Measurements from ENCODE around the gene NCOA4.
"Not testable (repeated sequence)": the region's sequence is repeated elsewhere in the genome, so short reads cannot be mapped to it uniquely, and the experiment has no call there.

NCOA4 gene

GRCh38 chr10:46052057-46052790, 21.8 kb upstream of the NCOA4 start:
- no peak for DNase-seq

GRCh38 chr10:46050941-46051623, 20.7 kb upstream of the NCOA4 start:
- DNase-seq, result no peak

- DNase-seq, result not testable (repeated sequence)
Measured at GRCh38 chr10:46049497-46049831, 19.0 kb upstream of the NCOA4 start.

GRCh38 chr10:46048152-46048551, 17.7 kb upstream of the NCOA4 start:
- no peak for DNase-seq

- DNase-seq, result no peak
Measured at GRCh38 chr10:46046261-46046660, 15.8 kb upstream of the NCOA4 start, which contains the start of gene MSMB. Gene MSMB (minus strand): TSS chr10:46046269. CDS start chr10:46046237, 32 bp downstream.

- no peak for DNase-seq
Measured at GRCh38 chr10:46042527-46042926, 12.1 kb upstream of the NCOA4 start.

- DNase-seq, result no peak
Measured at GRCh38 chr10:46040004-46040403, 9.6 kb upstream of the NCOA4 start.

GRCh38 chr10:46037107-46037825, 6.8 kb upstream of the NCOA4 start:
- DNase-seq, result no peak

- no peak for DNase-seq
Measured at GRCh38 chr10:46035923-46036849, 5.8 kb upstream of the NCOA4 start.

GRCh38 chr10:46033602-46034011, 3.2 kb upstream of the NCOA4 start:
- DNase-seq, result no peak

- no peak for DNase-seq
Measured at GRCh38 chr10:46031648-46032532, 1.5 kb upstream of the NCOA4 start.

- no peak for DNase-seq
Measured at GRCh38 chr10:46029461-46030030, 877 bp downstream of the NCOA4 start.

GRCh38 chr10:46028584-46029460, 1.6 kb downstream of the NCOA4 start:
- DNase-seq, result peak; percentile 9

- no peak for DNase-seq
Measured at GRCh38 chr10:46026106-46026505, 4.3 kb downstream of the NCOA4 start.

- DNase-seq, result no peak
Measured at GRCh38 chr10:46025406-46025805, 5.0 kb downstream of the NCOA4 start.

GRCh38 chr10:46024948-46025347, 5.5 kb downstream of the NCOA4 start:
- no peak for DNase-seq

GRCh38 chr10:46022978-46023702, 7.3 kb downstream of the NCOA4 start:
- peak; percentile 23 for DNase-seq

- DNase-seq, result no peak
Measured at GRCh38 chr10:46020344-46020657, 10.1 kb downstream of the NCOA4 start.

GRCh38 chr10:46019569-46020343, 10.7 kb downstream of the NCOA4 start:
- peak; percentile 6 for DNase-seq

Data from SIG-M5 (cell line).